ENCODE measurements around the gene TLR7.

GRCh38 chrX:12891915-12892506 is 25.1 kb downstream of the TLR7 start:
- no peak for TF ChIP-seq JUN (IDR thresholded peaks at IDR 0.05)
- TF ChIP-seq CTCF (IDR thresholded peaks at IDR 0.05): no peak
- TF ChIP-seq POLR2A (IDR thresholded peaks at IDR 0.05; ENCODE audit: low read length): no peak
- TF ChIP-seq ESRRA (IDR thresholded peaks at IDR 0.05; ENCODE audit: borderline replicate concordance, low read length): no peak
- TF ChIP-seq MAX (IDR thresholded peaks at IDR 0.05): no peak
- no peak for TF ChIP-seq RAD21 (conservative IDR thresholded peaks at IDR 0.05 in 1 of 2, IDR thresholded peaks at IDR 0.05 in 1 of 2)
- TF ChIP-seq HOXA7 (CRISPR knock-in tag; IDR thresholded peaks at IDR 0.05): no peak
- TF ChIP-seq MAZ (IDR thresholded peaks at IDR 0.05; ENCODE audit: borderline replicate concordance, low read depth, low read length): no peak
- TF ChIP-seq REST (IDR thresholded peaks at IDR 0.05): no peak

Measured in A549 (cell line).